GM21526 (cell line): ENCODE results near the gene SIRT4.
"Not testable (repeated sequence)": the region's sequence is repeated elsewhere in the genome, so short reads cannot be mapped to it uniquely, and the experiment has no call there.

Source experiments
- ATAC-seq: cut with Tn5 transposase; IDR thresholded peaks from one replicate; pipeline ENCODE4 v1.9.1; 2021; ENCODE audit warnings: moderate library complexity; ENCODE audit not compliant: unreplicated experiment, low FRiP score

Gene SIRT4

GRCh38 chr12:120301962-120302815 lies at the start of gene SIRT4:
TSS of gene SIRT4 (plus strand) at chr12:120302321. CDS start at chr12:120303562, 1,241 bp downstream.
- ATAC-seq = peak; percentile 91

- ATAC-seq = not testable (repeated sequence)
Measured at GRCh38 chr12:120253313-120253712, 48.8 kb upstream of the SIRT4 start.

- no peak for ATAC-seq
Measured at GRCh38 chr12:120254809-120255208, 47.3 kb upstream of the SIRT4 start.

GRCh38 chr12:120257041-120257821 lies 44.9 kb upstream of the SIRT4 start:
- ATAC-seq = no peak

- ATAC-seq = no peak
Measured at GRCh38 chr12:120258323-120258896, 43.7 kb upstream of the SIRT4 start.

- ATAC-seq = no peak
Measured at GRCh38 chr12:120259418-120260202, 42.5 kb upstream of the SIRT4 start.

GRCh38 chr12:120260607-120261006 lies 41.5 kb upstream of the SIRT4 start:
- ATAC-seq = no peak

- ATAC-seq = no peak
Measured at GRCh38 chr12:120261951-120262851, 39.9 kb upstream of the SIRT4 start.

GRCh38 chr12:120262852-120263747 lies 39.0 kb upstream of the SIRT4 start:
- ATAC-seq = no peak

GRCh38 chr12:120263748-120264085 lies 38.4 kb upstream of the SIRT4 start:
- ATAC-seq = no peak

- no peak for ATAC-seq
Measured at GRCh38 chr12:120264086-120264903, 37.8 kb upstream of the SIRT4 start.

GRCh38 chr12:120264904-120265472 lies 37.1 kb upstream of the SIRT4 start:
- peak; percentile 20 for ATAC-seq

- ATAC-seq = peak; percentile 50
Measured at GRCh38 chr12:120265473-120266179, 36.5 kb upstream of the SIRT4 start, which contains the start of gene PXN. TSS of gene PXN (minus strand) at chr12:120265730. CDS start at chr12:120265629, 101 bp downstream.

GRCh38 chr12:120266180-120266870 lies 35.8 kb upstream of the SIRT4 start:
- no peak for ATAC-seq

- no peak for ATAC-seq
Measured at GRCh38 chr12:120267736-120268135, 34.4 kb upstream of the SIRT4 start.

GRCh38 chr12:120276734-120277133 lies 25.4 kb upstream of the SIRT4 start:
- no peak for ATAC-seq
